SK-N-SH treated with all-trans-retinoic acid at 6 μM for 48 hours (cell line): ENCODE data around the gene ACIN1.

Experiments
- BACH2 ChIP-seq: fragments of 250-450 bp; sonication (Bioruptor Pico); IDR thresholded peaks from 2 replicates; pipeline ENCODE4 v1.9.0; 2021; ENCODE audit warnings: mild to moderate bottlenecking, borderline replicate concordance
- CSDC2 ChIP-seq: fragments of 250-450 bp; sonication (Bioruptor Pico); IDR thresholded peaks from 2 replicates; pipeline ENCODE4 v1.5.0; 2020; ENCODE audit warnings: mild to moderate bottlenecking, moderate library complexity
- GLIS3 ChIP-seq: fragments of 250-450 bp; sonication (Bioruptor Pico); IDR thresholded peaks from 2 replicates; pipeline ENCODE4 v1.5.0; 2020; ENCODE audit warnings: mild to moderate bottlenecking, moderate library complexity
- ISL1 ChIP-seq: fragments of 250-450 bp; sonication (Bioruptor Pico); IDR thresholded peaks from 2 replicates; pipeline ENCODE4 v2.1.2; 2022; ENCODE audit warnings: mild to moderate bottlenecking, moderate library complexity
- RARB ChIP-seq: fragments of 250-450 bp; sonication (Bioruptor Pico); IDR thresholded peaks from 2 replicates; pipeline ENCODE4 v1.8.0; 2021; ENCODE audit warnings: mild to moderate bottlenecking, moderate library complexity
- SNAI2 ChIP-seq: fragments of 250-450 bp; sonication (Bioruptor Pico); IDR thresholded peaks from 2 replicates; pipeline ENCODE4 v1.5.0; 2020; ENCODE audit warnings: mild to moderate bottlenecking, moderate library complexity
- TCF4 ChIP-seq: fragments of 250-450 bp; sonication (Bioruptor Pico); IDR thresholded peaks from 2 replicates; pipeline ENCODE4 v1.8.0; 2021; ENCODE audit warnings: mild to moderate bottlenecking, moderate library complexity, borderline replicate concordance
- ZC3H10 ChIP-seq: fragments of 250-450 bp; sonication (Bioruptor Pico); IDR thresholded peaks from 2 replicates; pipeline ENCODE4 v1.5.1; 2021; ENCODE audit warnings: mild to moderate bottlenecking, moderate library complexity
- ZFP3 ChIP-seq: fragments of 250-450 bp; sonication (Bioruptor Pico); IDR thresholded peaks from 2 replicates; pipeline ENCODE4 v1.5.0; 2020; ENCODE audit warnings: mild to moderate bottlenecking, moderate library complexity
- ZFP30 ChIP-seq: fragments of 450-650 bp; formaldehyde crosslinking; IDR thresholded peaks from 2 replicates; pipeline ENCODE4 v1.5.0; 2022; ENCODE audit warnings: mild to moderate bottlenecking, moderate library complexity
- ZNF565 ChIP-seq: fragments of 450-650 bp; formaldehyde crosslinking; conservative IDR thresholded peaks from 2 replicates; pipeline ENCODE4 v1.5.0; 2020; ENCODE audit warnings: low read depth, mild to moderate bottlenecking, moderate library complexity
- ZNF70 ChIP-seq: fragments of 450-650 bp; formaldehyde crosslinking; IDR thresholded peaks from 2 replicates; pipeline ENCODE4 v1.5.0; 2020; ENCODE audit warnings: mild to moderate bottlenecking, moderate library complexity
- TF ChIP-seq, protein P1 (sequence below): fragments of 250-450 bp; sonication (Bioruptor Pico); IDR thresholded peaks from 2 replicates; pipeline ENCODE4 v1.8.0; 2021; ENCODE audit warnings: low read depth, mild to moderate bottlenecking, moderate library complexity, borderline replicate concordance
- TF ChIP-seq, protein P2 (sequence below): fragments of 250-450 bp; sonication (Bioruptor Pico); IDR thresholded peaks from 2 replicates; pipeline ENCODE4 v1.5.1; 2020; ENCODE audit warnings: low read depth, mild to moderate bottlenecking, moderate library complexity

DNA sequence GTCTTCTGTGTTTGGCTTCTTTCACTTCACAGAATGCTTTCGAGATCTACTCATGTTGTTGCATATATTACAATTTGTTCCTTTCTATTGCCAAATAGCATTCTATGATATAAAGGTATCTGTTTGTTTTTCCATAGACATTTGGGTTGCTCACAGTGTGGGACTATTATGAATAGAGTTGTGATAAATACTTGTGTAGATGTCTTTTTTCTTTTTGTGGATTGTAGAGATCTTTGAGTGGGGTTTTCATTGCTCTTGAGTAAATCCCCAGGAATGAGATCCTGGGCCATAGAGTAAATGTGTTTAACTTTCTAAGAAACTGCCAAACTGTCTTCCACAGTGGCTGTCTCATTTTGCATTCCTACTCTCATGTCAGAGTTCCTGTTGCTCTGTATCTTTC lies 49.0 kb upstream of the ACIN1 start:
- no peak for TF ChIP-seq ZNF565 (CRISPR knock-in tag)
- TF ChIP-seq, protein P1, sequence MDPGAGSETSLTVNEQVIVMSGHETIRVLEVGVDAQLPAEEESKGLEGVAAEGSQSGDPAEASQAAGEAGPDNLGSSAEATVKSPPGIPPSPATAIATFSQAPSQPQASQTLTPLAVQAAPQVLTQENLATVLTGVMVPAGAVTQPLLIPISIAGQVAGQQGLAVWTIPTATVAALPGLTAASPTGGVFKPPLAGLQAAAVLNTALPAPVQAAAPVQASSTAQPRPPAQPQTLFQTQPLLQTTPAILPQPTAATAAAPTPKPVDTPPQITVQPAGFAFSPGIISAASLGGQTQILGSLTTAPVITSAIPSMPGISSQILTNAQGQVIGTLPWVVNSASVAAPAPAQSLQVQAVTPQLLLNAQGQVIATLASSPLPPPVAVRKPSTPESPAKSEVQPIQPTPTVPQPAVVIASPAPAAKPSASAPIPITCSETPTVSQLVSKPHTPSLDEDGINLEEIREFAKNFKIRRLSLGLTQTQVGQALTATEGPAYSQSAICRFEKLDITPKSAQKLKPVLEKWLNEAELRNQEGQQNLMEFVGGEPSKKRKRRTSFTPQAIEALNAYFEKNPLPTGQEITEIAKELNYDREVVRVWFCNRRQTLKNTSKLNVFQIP: no peak
- TF ChIP-seq ZFP3: no peak
- TF ChIP-seq, protein P2, sequence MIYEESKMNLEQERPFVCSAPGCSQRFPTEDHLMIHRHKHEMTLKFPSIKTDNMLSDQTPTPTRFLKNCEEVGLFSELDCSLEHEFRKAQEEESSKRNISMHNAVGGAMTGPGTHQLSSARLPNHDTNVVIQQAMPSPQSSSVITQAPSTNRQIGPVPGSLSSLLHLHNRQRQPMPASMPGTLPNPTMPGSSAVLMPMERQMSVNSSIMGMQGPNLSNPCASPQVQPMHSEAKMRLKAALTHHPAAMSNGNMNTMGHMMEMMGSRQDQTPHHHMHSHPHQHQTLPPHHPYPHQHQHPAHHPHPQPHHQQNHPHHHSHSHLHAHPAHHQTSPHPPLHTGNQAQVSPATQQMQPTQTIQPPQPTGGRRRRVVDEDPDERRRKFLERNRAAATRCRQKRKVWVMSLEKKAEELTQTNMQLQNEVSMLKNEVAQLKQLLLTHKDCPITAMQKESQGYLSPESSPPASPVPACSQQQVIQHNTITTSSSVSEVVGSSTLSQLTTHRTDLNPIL: no peak
- no peak for TF ChIP-seq TCF4 (CRISPR knock-in tag)
- TF ChIP-seq CSDC2 (CRISPR knock-in tag): no peak
- TF ChIP-seq RARB: no peak
- no peak for TF ChIP-seq ISL1 (CRISPR knock-in tag)
- TF ChIP-seq ZNF70 (CRISPR knock-in tag): no peak
- no peak for TF ChIP-seq ZC3H10 (CRISPR knock-in tag)
- TF ChIP-seq GLIS3: no peak
- TF ChIP-seq BACH2: no peak
- TF ChIP-seq ZFP30 (CRISPR knock-in tag): no peak
- no peak for TF ChIP-seq SNAI2 (CRISPR knock-in tag)
